Measurements from ENCODE around the gene TSHZ2.

TSHZ2 gene

GRCh38 chr20:53376021-53376420 is 403.9 kb downstream of the TSHZ2 start:
- Histone ChIP-seq H3K9me3 (ENCODE audit: insufficient read depth, low read length) (no peaks in the 10 kb centered on the region), H3K4me1 (ENCODE audit: insufficient read depth, insufficient read length) (no peaks in the 10 kb centered on the region), H3K4me3 (ENCODE audit: insufficient read length, low read depth) (no peak overlapping the region), H3K27me3 (ENCODE audit: insufficient read depth, insufficient read length) (no peaks in the 10 kb centered on the region), H3K9ac (ENCODE audit: insufficient read length, low read depth) (no peak overlapping the region), H3K36me3 (ENCODE audit: insufficient read depth, insufficient read length, low read length) (no peaks in the 10 kb centered on the region)
- TF ChIP-seq ZNF274 (IDR thresholded peaks at IDR 0.05; ENCODE audit: low read depth, low read length) (no peak), YY1 (IDR thresholded peaks at IDR 0.05; ENCODE audit: insufficient read depth, insufficient read length) (no peak), SUZ12 (IDR thresholded peaks at IDR 0.05; ENCODE audit: extremely low read depth, insufficient read depth, insufficient read length) (no peak)
- DNase-seq (ENCODE audit: low read depth, low spot score) = no peak

- H3K4me1 ChIP-seq (ENCODE audit: insufficient read depth, insufficient read length) = no peaks in the 10 kb centered on the region
- H3K27me3 ChIP-seq (ENCODE audit: insufficient read depth, insufficient read length) = no peaks in the 10 kb centered on the region
- no peak for DNase-seq (ENCODE audit: low read depth, low spot score)
- TF ChIP-seq ZNF274 (IDR thresholded peaks at IDR 0.05; ENCODE audit: low read depth, low read length) (no peak), YY1 (IDR thresholded peaks at IDR 0.05; ENCODE audit: insufficient read depth, insufficient read length) (no peak), SUZ12 (IDR thresholded peaks at IDR 0.05; ENCODE audit: extremely low read depth, insufficient read depth, insufficient read length) (no peak)
- no peaks in the 10 kb centered on the region for H3K36me3 ChIP-seq (ENCODE audit: insufficient read depth, insufficient read length, low read length)
- H3K4me3 ChIP-seq (ENCODE audit: insufficient read length, low read depth) = no peak overlapping the region
- no peaks in the 10 kb centered on the region for H3K9me3 ChIP-seq (ENCODE audit: insufficient read depth, low read length)
- no peak overlapping the region for H3K9ac ChIP-seq (ENCODE audit: insufficient read length, low read depth)
Measured at GRCh38 chr20:53379014-53379832, 407.1 kb downstream of the TSHZ2 start.

GRCh38 chr20:53379833-53380120 is 407.6 kb downstream of the TSHZ2 start:
- Histone ChIP-seq H3K36me3 (ENCODE audit: insufficient read depth, insufficient read length, low read length) (no peaks in the 10 kb centered on the region), H3K4me1 (ENCODE audit: insufficient read depth, insufficient read length) (no peaks in the 10 kb centered on the region), H3K9me3 (ENCODE audit: insufficient read depth, low read length) (no peaks in the 10 kb centered on the region), H3K27me3 (ENCODE audit: insufficient read depth, insufficient read length) (no peaks in the 10 kb centered on the region), H3K4me3 (ENCODE audit: insufficient read length, low read depth) (no peak overlapping the region), H3K9ac (ENCODE audit: insufficient read length, low read depth) (no peak overlapping the region)
- TF ChIP-seq YY1 (IDR thresholded peaks at IDR 0.05; ENCODE audit: insufficient read depth, insufficient read length) = no peak
- TF ChIP-seq ZNF274 (IDR thresholded peaks at IDR 0.05; ENCODE audit: low read depth, low read length) = no peak
- TF ChIP-seq SUZ12 (IDR thresholded peaks at IDR 0.05; ENCODE audit: extremely low read depth, insufficient read depth, insufficient read length) = no peak
- DNase-seq (ENCODE audit: low read depth, low spot score) = no peak

- TF ChIP-seq ZNF274 (IDR thresholded peaks at IDR 0.05; ENCODE audit: low read depth, low read length) = no peak
- no peak for TF ChIP-seq YY1 (IDR thresholded peaks at IDR 0.05; ENCODE audit: insufficient read depth, insufficient read length)
- no peak for TF ChIP-seq SUZ12 (IDR thresholded peaks at IDR 0.05; ENCODE audit: extremely low read depth, insufficient read depth, insufficient read length)
- Histone ChIP-seq H3K9ac (ENCODE audit: insufficient read length, low read depth) (no peak overlapping the region), H3K36me3 (ENCODE audit: insufficient read depth, insufficient read length, low read length) (no peaks in the 10 kb centered on the region), H3K4me1 (ENCODE audit: insufficient read depth, insufficient read length) (no peaks in the 10 kb centered on the region), H3K27me3 (ENCODE audit: insufficient read depth, insufficient read length) (no peaks in the 10 kb centered on the region), H3K4me3 (ENCODE audit: insufficient read length, low read depth) (no peak overlapping the region), H3K9me3 (ENCODE audit: insufficient read depth, low read length) (no peaks in the 10 kb centered on the region)
- DNase-seq (ENCODE audit: low read depth, low spot score) = no peak
Measured at GRCh38 chr20:53381568-53382262, 409.6 kb downstream of the TSHZ2 start.

GRCh38 chr20:53382263-53382844 is 410.2 kb downstream of the TSHZ2 start:
- H3K9me3 ChIP-seq (ENCODE audit: insufficient read depth, low read length) = no peaks in the 10 kb centered on the region
- TF ChIP-seq SUZ12 (IDR thresholded peaks at IDR 0.05; ENCODE audit: extremely low read depth, insufficient read depth, insufficient read length) (no peak), ZNF274 (IDR thresholded peaks at IDR 0.05; ENCODE audit: low read depth, low read length) (no peak), YY1 (IDR thresholded peaks at IDR 0.05; ENCODE audit: insufficient read depth, insufficient read length) (no peak)
- no peaks in the 10 kb centered on the region for H3K4me1 ChIP-seq (ENCODE audit: insufficient read depth, insufficient read length)
- no peak overlapping the region for H3K9ac ChIP-seq (ENCODE audit: insufficient read length, low read depth)
- no peaks in the 10 kb centered on the region for H3K27me3 ChIP-seq (ENCODE audit: insufficient read depth, insufficient read length)
- no peaks in the 10 kb centered on the region for H3K36me3 ChIP-seq (ENCODE audit: insufficient read depth, insufficient read length, low read length)
- no peak for DNase-seq (ENCODE audit: low read depth, low spot score)
- H3K4me3 ChIP-seq (ENCODE audit: insufficient read length, low read depth) = no peak overlapping the region

GRCh38 chr20:53383916-53384315 is 411.8 kb downstream of the TSHZ2 start:
- Histone ChIP-seq H3K4me1 (ENCODE audit: insufficient read depth, insufficient read length) (no peaks in the 10 kb centered on the region), H3K4me3 (ENCODE audit: insufficient read length, low read depth) (no peak overlapping the region), H3K9me3 (ENCODE audit: insufficient read depth, low read length) (no peaks in the 10 kb centered on the region), H3K9ac (ENCODE audit: insufficient read length, low read depth) (no peak overlapping the region), H3K36me3 (ENCODE audit: insufficient read depth, insufficient read length, low read length) (no peaks in the 10 kb centered on the region), H3K27me3 (ENCODE audit: insufficient read depth, insufficient read length) (no peaks in the 10 kb centered on the region)
- DNase-seq (ENCODE audit: low read depth, low spot score) = no peak
- TF ChIP-seq YY1 (IDR thresholded peaks at IDR 0.05; ENCODE audit: insufficient read depth, insufficient read length) (no peak), ZNF274 (IDR thresholded peaks at IDR 0.05; ENCODE audit: low read depth, low read length) (no peak), SUZ12 (IDR thresholded peaks at IDR 0.05; ENCODE audit: extremely low read depth, insufficient read depth, insufficient read length) (no peak)

- no peak for DNase-seq (ENCODE audit: low read depth, low spot score)
Measured at GRCh38 chr20:53384392-53384791, 412.2 kb downstream of the TSHZ2 start.

More at GRCh38 chr20:53384392-53384791, 412.2 kb downstream of the TSHZ2 start:
- TF ChIP-seq ZNF274 (IDR thresholded peaks at IDR 0.05; ENCODE audit: low read depth, low read length) (no peak), YY1 (IDR thresholded peaks at IDR 0.05; ENCODE audit: insufficient read depth, insufficient read length) (no peak), SUZ12 (IDR thresholded peaks at IDR 0.05; ENCODE audit: extremely low read depth, insufficient read depth, insufficient read length) (no peak)
- H3K36me3 ChIP-seq (ENCODE audit: insufficient read depth, insufficient read length, low read length) = no peaks in the 10 kb centered on the region
- H3K27me3 ChIP-seq (ENCODE audit: insufficient read depth, insufficient read length) = no peaks in the 10 kb centered on the region
- no peak overlapping the region for H3K4me3 ChIP-seq (ENCODE audit: insufficient read length, low read depth)
- H3K9ac ChIP-seq (ENCODE audit: insufficient read length, low read depth) = no peak overlapping the region
- H3K4me1 ChIP-seq (ENCODE audit: insufficient read depth, insufficient read length) = no peaks in the 10 kb centered on the region
- no peaks in the 10 kb centered on the region for H3K9me3 ChIP-seq (ENCODE audit: insufficient read depth, low read length)

Measured in NT2/D1 (cell line).